ENCODE data around the gene PTPN1. TPM values are rescaled to one million over a fixed set of nuclear protein-coding genes. Genes with fewer than 3 reads are reported as not detected.
A peak's percentile ranks its signal among the peaks of the same experiment; 100 is the strongest.

Gene PTPN1
- total and polyA plus RNA-seq, 2 of the 13 experiments (the other 11 are each of a cell fraction or from before 2014, with no cell fraction given): 17.7 to 37.2 TPM

- TF ChIP-seq CSRNP1 (CRISPR knock-in tag; IDR thresholded peaks at IDR 0.05) (no peak), CERS6 (CRISPR knock-in tag; IDR thresholded peaks at IDR 0.05) (no peak), ZSCAN12 (CRISPR knock-in tag; IDR thresholded peaks at IDR 0.05) (no peak), ZUFSP (CRISPR knock-in tag; IDR thresholded peaks at IDR 0.05; ENCODE audit: borderline replicate concordance) (no peak), RERE (CRISPR knock-in tag; IDR thresholded peaks at IDR 0.05; ENCODE audit: low read depth) (no peak), PAWR (CRISPR knock-in tag; IDR thresholded peaks at IDR 0.05; ENCODE audit: borderline replicate concordance) (no peak), ZNF629 (CRISPR knock-in tag; conservative IDR thresholded peaks at IDR 0.05) (no peak), ZNF557 (CRISPR knock-in tag; IDR thresholded peaks at IDR 0.05) (no peak), TFDP2 (CRISPR knock-in tag; IDR thresholded peaks at IDR 0.05) (no peak), ZNF543 (CRISPR knock-in tag; IDR thresholded peaks at IDR 0.05) (no peak), ZNF280B (CRISPR knock-in tag; IDR thresholded peaks at IDR 0.05; ENCODE audit: borderline replicate concordance) (no peak), MLLT10 (CRISPR knock-in tag; IDR thresholded peaks at IDR 0.05) (no peak), GPN1 (CRISPR knock-in tag; IDR thresholded peaks at IDR 0.05; ENCODE audit: borderline replicate concordance) (no peak)
- TF ChIP-seq, protein P1, sequence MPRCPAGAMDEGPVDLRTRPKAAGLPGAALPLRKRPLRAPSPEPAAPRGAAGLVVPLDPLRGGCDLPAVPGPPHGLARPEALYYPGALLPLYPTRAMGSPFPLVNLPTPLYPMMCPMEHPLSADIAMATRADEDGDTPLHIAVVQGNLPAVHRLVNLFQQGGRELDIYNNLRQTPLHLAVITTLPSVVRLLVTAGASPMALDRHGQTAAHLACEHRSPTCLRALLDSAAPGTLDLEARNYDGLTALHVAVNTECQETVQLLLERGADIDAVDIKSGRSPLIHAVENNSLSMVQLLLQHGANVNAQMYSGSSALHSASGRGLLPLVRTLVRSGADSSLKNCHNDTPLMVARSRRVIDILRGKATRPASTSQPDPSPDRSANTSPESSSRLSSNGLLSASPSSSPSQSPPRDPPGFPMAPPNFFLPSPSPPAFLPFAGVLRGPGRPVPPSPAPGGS (CRISPR knock-in tag; IDR thresholded peaks at IDR 0.05): 0 out of 2 replicates have a peak, but pooled peaks have one; percentile 52
Measured at GRCh38 chr20:50602432-50603088, 92.4 kb downstream of the PTPN1 start (continued).
